Right lobe of liver (tissue), 4 donors: Measurements from ENCODE around the gene FAM72C.
"Not testable (repeated sequence)": the region's sequence is repeated elsewhere in the genome, so short reads cannot be mapped to it uniquely, and the experiment has no call there.

ENCODE experiments used
- POLR2A ChIP-seq: fragments of 450-650 bp; IDR thresholded peaks from one replicate; pipeline ENCODE4 v1.6.1; 2017; ENCODE audit warnings: antibody characterized with exemption, mild to moderate bottlenecking
- TF ChIP-seq, protein P1 (sequence below), 4 donors: fragments of 200-600 bp in 3 of 4; fragments of 450-650 bp in 1 of 4; IDR thresholded peaks; one replicate each; pipeline versions ENCODE4 v1.5.1 to v1.8.0; 2016 to 2022; ENCODE audit warnings: antibody characterized with exemption in 4 of 4, mild to moderate bottlenecking in 2 of 4
- donor health status: DM: no; HTN: no; CAD: no.
- donor health status: DM: no; HTN: no; CAD: no.
- donor health status: DM: no; HTN: yes; CAD: no.

DNA sequence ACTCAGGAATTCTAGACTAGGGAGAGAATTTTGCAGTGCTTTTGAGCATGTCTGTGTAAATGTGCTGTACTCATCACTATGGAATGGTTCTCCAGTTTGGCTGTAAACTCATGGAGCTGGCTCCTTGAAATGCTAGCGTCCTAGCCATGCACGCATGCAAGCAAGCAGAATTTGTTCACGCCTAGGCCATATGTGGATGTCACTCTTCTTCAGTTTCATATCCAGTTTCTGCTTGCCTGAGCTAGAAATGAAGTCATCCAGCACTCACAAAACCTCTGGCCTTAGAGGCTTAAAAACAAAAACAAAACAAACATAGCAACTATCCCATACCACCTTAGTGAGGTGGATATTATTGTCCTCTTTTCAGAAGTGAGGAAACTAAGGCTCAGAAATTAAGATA lies 37.6 kb upstream of the FAM72C start:
- TF ChIP-seq, protein P1, sequence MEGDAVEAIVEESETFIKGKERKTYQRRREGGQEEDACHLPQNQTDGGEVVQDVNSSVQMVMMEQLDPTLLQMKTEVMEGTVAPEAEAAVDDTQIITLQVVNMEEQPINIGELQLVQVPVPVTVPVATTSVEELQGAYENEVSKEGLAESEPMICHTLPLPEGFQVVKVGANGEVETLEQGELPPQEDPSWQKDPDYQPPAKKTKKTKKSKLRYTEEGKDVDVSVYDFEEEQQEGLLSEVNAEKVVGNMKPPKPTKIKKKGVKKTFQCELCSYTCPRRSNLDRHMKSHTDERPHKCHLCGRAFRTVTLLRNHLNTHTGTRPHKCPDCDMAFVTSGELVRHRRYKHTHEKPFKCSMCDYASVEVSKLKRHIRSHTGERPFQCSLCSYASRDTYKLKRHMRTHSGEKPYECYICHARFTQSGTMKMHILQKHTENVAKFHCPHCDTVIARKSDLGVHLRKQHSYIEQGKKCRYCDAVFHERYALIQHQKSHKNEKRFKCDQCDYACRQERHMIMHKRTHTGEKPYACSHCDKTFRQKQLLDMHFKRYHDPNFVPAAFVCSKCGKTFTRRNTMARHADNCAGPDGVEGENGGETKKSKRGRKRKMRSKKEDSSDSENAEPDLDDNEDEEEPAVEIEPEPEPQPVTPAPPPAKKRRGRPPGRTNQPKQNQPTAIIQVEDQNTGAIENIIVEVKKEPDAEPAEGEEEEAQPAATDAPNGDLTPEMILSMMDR (IDR thresholded peaks at IDR 0.05): not testable (repeated sequence)
- not testable (repeated sequence) for TF ChIP-seq POLR2A
